Peyer's patch (tissue), 4 donors: ENCODE measurements around the gene PARD3B. TPM values are rescaled to one million over a fixed set of nuclear protein-coding genes. Genes with fewer than 3 reads are reported as not detected.

ENCODE experiments used
- DNase-seq, 3 donors: peaks; one replicate each; pipeline ENCODE4 v3.0.0-alpha.2; 2017 to 2019
- H3K27ac ChIP-seq, 4 donors: fragments of 200-600 bp; sonication (generic); one replicate each; pipeline ENCODE4 v1.5.1; 2016 to 2019
- H3K27me3 ChIP-seq, 2 donors: fragments of 200-600 bp; sonication (generic); one replicate each; pipeline ENCODE4 v1.5.1; 2019
- H3K36me3 ChIP-seq, 3 donors: fragments of 200-600 bp; sonication (generic); one replicate each; pipeline ENCODE4 v1.5.1; 2016 to 2019
- H3K4me1 ChIP-seq, 4 donors: fragments of 200-600 bp; sonication (generic); one replicate each; pipeline ENCODE4 v1.5.1; 2016 to 2019
- H3K4me3 ChIP-seq, 4 donors: fragments of 200-600 bp; sonication (generic); 1 replicate in 3 of 4; 2 replicates in 1 of 4; pipeline ENCODE4 v1.5.1; 2016 to 2019; ENCODE audit warnings: mild to moderate bottlenecking in 1 of 4
- H3K9me3 ChIP-seq, 4 donors: fragments of 200-600 bp; sonication (generic); one replicate each; pipeline ENCODE4 v1.5.1; 2016 to 2019; ENCODE audit warnings: mild to moderate bottlenecking in 1 of 4
- CTCF ChIP-seq, 6 experiments: fragments of 450-650 bp in 4 of 6; fragments of 200-600 bp in 2 of 6; sonication (generic) in 1 of 6; IDR thresholded peaks; one replicate each; pipeline ENCODE4 v1.5.1; 2017 to 2019; ENCODE audit warnings: antibody characterized with exemption in 6 of 6, mild to moderate bottlenecking in 3 of 6, moderate library complexity in 1 of 6
- POLR2A ChIP-seq, 2 donors: fragments of 450-650 bp; IDR thresholded peaks; one replicate each; pipeline ENCODE4 v1.5.1; 2017; ENCODE audit warnings: antibody characterized with exemption in 2 of 2, mild to moderate bottlenecking in 2 of 2, moderate library complexity in 2 of 2
- total RNA-seq, 4 donors: library from RNA; depleted of rRNA; stranded (reverse); fragments of >200 nt; gene quantifications; one replicate each; pipeline ENCODE4 v1.1.0, GENCODE V29; 2016

PARD3B gene
- total RNA-seq, 4 donors from 2014 or later = 19.6 to 52.0 (median 40.6) TPM

DNA sequence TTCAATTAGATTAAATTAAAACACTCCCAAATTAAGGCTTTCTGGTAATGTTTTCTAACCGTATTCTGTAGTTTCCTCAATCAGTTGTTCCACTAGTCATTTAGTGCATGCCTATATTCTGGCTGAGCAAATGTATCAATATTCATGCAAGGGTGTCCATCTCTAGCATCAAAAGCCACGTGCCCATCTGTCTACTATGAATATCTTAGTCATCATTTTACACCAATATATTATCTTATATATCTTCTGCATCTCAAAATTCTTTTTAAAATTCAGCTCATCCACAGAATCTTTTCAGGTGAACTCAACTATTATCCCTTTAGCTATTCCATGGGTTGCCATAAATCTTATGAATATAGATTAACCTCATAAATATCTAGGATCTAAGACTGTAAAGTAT is 488.2 kb downstream of the PARD3B start:
- Histone ChIP-seq H3K4me3 (no peak overlapping the region), H3K27me3 (no peaks in the 10 kb centered on the region), H3K4me1 (no peaks in the 10 kb centered on the region), H3K36me3 (no peaks in the 10 kb centered on the region), H3K9me3 (no peaks in the 10 kb centered on the region), H3K27ac (no peak overlapping the region)
- TF ChIP-seq POLR2A (IDR thresholded peaks at IDR 0.05) = no peak
- TF ChIP-seq CTCF (IDR thresholded peaks at IDR 0.05) = no peak
- no peak for DNase-seq

DNA sequence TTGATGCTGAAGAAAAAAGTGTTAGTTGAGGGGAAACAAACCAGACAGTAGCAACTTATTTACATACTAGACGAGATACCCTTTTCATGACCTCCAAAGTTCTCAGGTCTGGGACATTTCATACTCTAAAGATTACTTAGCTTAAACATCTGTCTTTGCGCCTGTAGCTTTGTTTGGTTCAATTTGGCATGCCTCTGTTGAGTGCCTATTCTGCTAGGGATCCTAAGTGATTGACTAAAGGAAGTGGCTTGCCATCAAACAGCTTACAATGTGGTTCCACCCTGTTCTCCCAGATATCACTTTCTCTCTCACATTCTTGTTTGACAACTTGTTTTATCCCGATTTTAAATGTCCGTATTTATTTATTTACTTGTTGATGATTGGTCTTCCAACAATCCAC is 488.8 kb downstream of the PARD3B start:
- DNase-seq = no peak
- H3K9me3 ChIP-seq = no peaks in the 10 kb centered on the region
- H3K27ac ChIP-seq = no peak overlapping the region
- no peaks in the 10 kb centered on the region for H3K36me3 ChIP-seq
- TF ChIP-seq POLR2A (IDR thresholded peaks at IDR 0.05) (no peak), CTCF (IDR thresholded peaks at IDR 0.05) (no peak)
- no peaks in the 10 kb centered on the region for H3K4me1 ChIP-seq
- H3K27me3 ChIP-seq = no peaks in the 10 kb centered on the region
- no peak overlapping the region for H3K4me3 ChIP-seq

- no peak for DNase-seq
- no peak for TF ChIP-seq CTCF (IDR thresholded peaks at IDR 0.05)
- no peak for TF ChIP-seq POLR2A (IDR thresholded peaks at IDR 0.05)
Measured at GRCh38 chr2:205040323-205040722, 495.0 kb downstream of the PARD3B start.

GRCh38 chr2:205041472-205042130 is 496.3 kb downstream of the PARD3B start:
- H3K36me3 ChIP-seq = no peaks in the 10 kb centered on the region
- no peaks in the 10 kb centered on the region for H3K9me3 ChIP-seq
- TF ChIP-seq POLR2A (IDR thresholded peaks at IDR 0.05) = no peak
- no peak for TF ChIP-seq CTCF (IDR thresholded peaks at IDR 0.05)
- no peaks in the 10 kb centered on the region for H3K27me3 ChIP-seq
- no peak for DNase-seq
- H3K27ac ChIP-seq = no peak overlapping the region
- no peak overlapping the region for H3K4me3 ChIP-seq
- no peaks in the 10 kb centered on the region for H3K4me1 ChIP-seq

More at GRCh38 chr2:205040323-205040722, 495.0 kb downstream of the PARD3B start:
- Histone ChIP-seq H3K27ac (no peak overlapping the region), H3K36me3 (no peaks in the 10 kb centered on the region), H3K4me3 (no peak overlapping the region), H3K27me3 (no peaks in the 10 kb centered on the region), H3K4me1 (no peaks in the 10 kb centered on the region), H3K9me3 (no peaks in the 10 kb centered on the region)

- Histone ChIP-seq H3K9me3 (no peaks in the 10 kb centered on the region), H3K36me3 (no peaks in the 10 kb centered on the region), H3K4me1 (no peaks in the 10 kb centered on the region), H3K27ac (no peak overlapping the region), H3K27me3 (no peaks in the 10 kb centered on the region), H3K4me3 (no peak overlapping the region)
- no peak for DNase-seq
- TF ChIP-seq POLR2A (IDR thresholded peaks at IDR 0.05) (no peak), CTCF (IDR thresholded peaks at IDR 0.05) (no peak)
Measured at GRCh38 chr2:205043285-205043684, 498.0 kb downstream of the PARD3B start.

GRCh38 chr2:205045706-205046105 is 500.4 kb downstream of the PARD3B start:
- Histone ChIP-seq H3K27me3 (no peaks in the 10 kb centered on the region), H3K36me3 (no peaks in the 10 kb centered on the region)
- TF ChIP-seq CTCF (IDR thresholded peaks at IDR 0.05) (no peak), POLR2A (IDR thresholded peaks at IDR 0.05) (no peak)

More at GRCh38 chr2:205045706-205046105, 500.4 kb downstream of the PARD3B start:
- H3K4me3 ChIP-seq = no peak overlapping the region
- no peaks in the 10 kb centered on the region for H3K9me3 ChIP-seq
- no peak for DNase-seq
- H3K4me1 ChIP-seq = no peaks in the 10 kb centered on the region
- no peak overlapping the region for H3K27ac ChIP-seq
